PFSK-1 (cell line): ENCODE results near the gene DIP2B.

Experiments
- FOXP2 ChIP-seq: optimal IDR thresholded peaks from 2 replicates; pipeline ENCODE3; 2011; ENCODE audit warnings: borderline replicate concordance, control low read depth, inconsistent platforms; ENCODE audit not compliant: insufficient read depth; ENCODE audit errors: extremely low read length, extremely low read depth
- POLR2AphosphoS5 ChIP-seq: IDR thresholded peaks from 2 replicates; pipeline ENCODE4 v1.6.1; 2012; ENCODE audit warnings: low read depth, mild to moderate bottlenecking, control low read depth, low read length, moderate library complexity
- SIN3A ChIP-seq: IDR thresholded peaks from 2 replicates; pipeline ENCODE4 v1.6.1; 2012; ENCODE audit warnings: mild to moderate bottlenecking, low read length, moderate library complexity, borderline replicate concordance; ENCODE audit not compliant: insufficient read depth
- TAF1 ChIP-seq: IDR thresholded peaks from 2 replicates; pipeline ENCODE4 v1.6.1; 2012; ENCODE audit warnings: low read length, control low read depth, borderline replicate concordance; ENCODE audit not compliant: insufficient read depth
- TF ChIP-seq, protein P1 (sequence below), 2 experiments: IDR thresholded peaks; 2 replicates each; pipeline versions ENCODE4 v1.6.1 to v1.8.0; 2011 to 2012; ENCODE audit warnings: low read depth in 2 of 2, low read length in 2 of 2, control low read depth in 1 of 2, inconsistent platforms in 1 of 2, mild to moderate bottlenecking in 1 of 2, moderate library complexity in 1 of 2; ENCODE audit not compliant: insufficient read depth in 1 of 2

Gene DIP2B

GRCh38 chr12:50677858-50678257 is 173.1 kb downstream of the DIP2B start:
- TF ChIP-seq SIN3A, result no peak
- TF ChIP-seq, protein P1, sequence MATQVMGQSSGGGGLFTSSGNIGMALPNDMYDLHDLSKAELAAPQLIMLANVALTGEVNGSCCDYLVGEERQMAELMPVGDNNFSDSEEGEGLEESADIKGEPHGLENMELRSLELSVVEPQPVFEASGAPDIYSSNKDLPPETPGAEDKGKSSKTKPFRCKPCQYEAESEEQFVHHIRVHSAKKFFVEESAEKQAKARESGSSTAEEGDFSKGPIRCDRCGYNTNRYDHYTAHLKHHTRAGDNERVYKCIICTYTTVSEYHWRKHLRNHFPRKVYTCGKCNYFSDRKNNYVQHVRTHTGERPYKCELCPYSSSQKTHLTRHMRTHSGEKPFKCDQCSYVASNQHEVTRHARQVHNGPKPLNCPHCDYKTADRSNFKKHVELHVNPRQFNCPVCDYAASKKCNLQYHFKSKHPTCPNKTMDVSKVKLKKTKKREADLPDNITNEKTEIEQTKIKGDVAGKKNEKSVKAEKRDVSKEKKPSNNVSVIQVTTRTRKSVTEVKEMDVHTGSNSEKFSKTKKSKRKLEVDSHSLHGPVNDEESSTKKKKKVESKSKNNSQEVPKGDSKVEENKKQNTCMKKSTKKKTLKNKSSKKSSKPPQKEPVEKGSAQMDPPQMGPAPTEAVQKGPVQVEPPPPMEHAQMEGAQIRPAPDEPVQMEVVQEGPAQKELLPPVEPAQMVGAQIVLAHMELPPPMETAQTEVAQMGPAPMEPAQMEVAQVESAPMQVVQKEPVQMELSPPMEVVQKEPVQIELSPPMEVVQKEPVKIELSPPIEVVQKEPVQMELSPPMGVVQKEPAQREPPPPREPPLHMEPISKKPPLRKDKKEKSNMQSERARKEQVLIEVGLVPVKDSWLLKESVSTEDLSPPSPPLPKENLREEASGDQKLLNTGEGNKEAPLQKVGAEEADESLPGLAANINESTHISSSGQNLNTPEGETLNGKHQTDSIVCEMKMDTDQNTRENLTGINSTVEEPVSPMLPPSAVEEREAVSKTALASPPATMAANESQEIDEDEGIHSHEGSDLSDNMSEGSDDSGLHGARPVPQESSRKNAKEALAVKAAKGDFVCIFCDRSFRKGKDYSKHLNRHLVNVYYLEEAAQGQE (IDR thresholded peaks at IDR 0.05; ENCODE audit: insufficient read depth in 1 of 2, low read depth in 2 of 2, low read length in 2 of 2), result no peak
- no peak for TF ChIP-seq POLR2AphosphoS5
- no peak for TF ChIP-seq FOXP2
- no peak for TF ChIP-seq TAF1

DNA sequence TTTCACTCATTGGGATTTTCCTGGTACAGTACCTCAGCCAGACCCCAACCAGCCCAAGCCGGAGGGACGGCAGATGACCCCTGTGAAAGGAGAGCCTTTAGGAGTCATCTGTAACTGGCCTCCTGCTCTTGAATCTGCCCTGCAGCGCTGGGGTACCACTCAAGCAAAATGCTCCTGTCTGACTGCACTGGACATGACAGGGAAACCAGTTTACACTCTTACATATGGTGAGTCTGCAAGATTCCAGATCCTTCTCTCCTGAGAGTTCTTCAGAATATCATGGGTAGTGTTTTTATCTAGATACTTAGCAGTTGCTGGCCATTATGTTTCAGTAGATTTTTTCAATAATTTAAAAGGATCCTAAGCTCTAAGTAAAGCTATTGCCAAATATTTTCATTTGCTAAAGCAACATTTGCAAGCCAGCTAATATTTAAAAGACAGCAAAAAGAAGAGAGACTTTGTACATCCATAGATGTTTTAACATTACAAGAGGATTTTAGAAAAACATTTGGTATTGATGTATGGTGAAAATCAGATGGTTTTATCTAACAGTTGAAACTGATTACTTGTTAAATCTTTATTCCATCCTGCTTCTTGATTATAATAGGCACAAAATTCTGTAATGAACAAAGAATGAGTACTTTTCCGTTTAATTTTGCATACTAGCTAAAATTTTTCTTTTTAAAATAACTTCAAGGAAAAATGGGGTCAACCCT is 174.0 kb downstream of the DIP2B start:
- TF ChIP-seq POLR2AphosphoS5 (no peak), TAF1 (no peak), SIN3A (no peak), FOXP2 (no peak)
- TF ChIP-seq, protein P1 (IDR thresholded peaks at IDR 0.05; ENCODE audit: insufficient read depth in 1 of 2, low read depth in 2 of 2, low read length in 2 of 2), result no peak

DNA sequence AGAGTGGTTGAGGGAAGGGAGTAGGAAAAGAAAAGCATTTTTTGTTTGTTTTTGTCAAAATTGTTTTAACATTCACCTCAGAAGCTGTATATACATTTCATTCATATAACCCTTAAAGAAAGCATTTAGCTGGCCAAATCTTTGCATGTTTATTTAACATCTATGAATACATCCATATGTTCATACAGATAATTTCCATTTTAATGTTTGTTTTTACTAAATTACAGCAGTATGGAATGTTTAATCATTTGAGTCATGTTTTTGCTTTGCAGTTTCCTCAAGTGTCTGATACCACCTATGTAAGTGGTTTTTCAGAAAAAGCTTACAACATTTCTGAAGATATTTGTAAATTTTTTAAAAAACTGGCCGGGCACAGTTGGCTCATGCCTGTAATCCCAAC is 174.8 kb downstream of the DIP2B start:
- TF ChIP-seq FOXP2, result no peak
- TF ChIP-seq POLR2AphosphoS5, result no peak
- TF ChIP-seq, protein P1 (IDR thresholded peaks at IDR 0.05; ENCODE audit: insufficient read depth in 1 of 2, low read depth in 2 of 2, low read length in 2 of 2), result no peak
- TF ChIP-seq SIN3A, result no peak
- TF ChIP-seq TAF1, result no peak

DNA sequence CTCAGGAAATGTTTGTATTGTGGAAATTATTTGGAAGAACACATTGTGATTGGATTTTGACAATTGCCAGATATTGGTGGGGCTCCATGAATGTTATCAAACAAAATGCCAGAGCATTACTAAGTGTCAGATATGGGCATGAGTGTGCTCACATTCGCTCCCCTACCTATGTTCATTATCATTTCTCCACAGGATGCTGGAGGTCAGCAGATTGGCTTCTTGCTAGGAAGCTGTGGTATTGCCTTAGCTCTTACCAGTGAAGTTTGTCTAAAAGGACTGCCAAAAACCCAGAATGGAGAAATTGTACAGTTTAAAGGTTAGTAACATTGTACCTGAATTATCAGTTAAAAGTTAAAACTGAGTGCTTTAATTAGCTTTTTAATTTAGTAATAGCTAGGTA is 180.9 kb downstream of the DIP2B start:
- no peak for TF ChIP-seq POLR2AphosphoS5
- no peak for TF ChIP-seq FOXP2
- no peak for TF ChIP-seq TAF1
- TF ChIP-seq SIN3A, result no peak
- TF ChIP-seq, protein P1 (IDR thresholded peaks at IDR 0.05; ENCODE audit: insufficient read depth in 1 of 2, low read depth in 2 of 2, low read length in 2 of 2), result no peak
